Stimulated activated CD4-positive, alpha-beta T cell treated with anti-CD3 and anti-CD28 coated beads, Interleukin-2, amount 100 ng/mL, for 4 hours (primary cell): ENCODE data around the gene DIS3L2.
"Not testable (repeated sequence)": the region's sequence is repeated elsewhere in the genome, so short reads cannot be mapped to it uniquely, and the experiment has no call there.

ENCODE experiments used
- DNase-seq: peaks from one replicate; pipeline ENCODE4 v3.0.0-alpha.2; 2020; ENCODE audit warnings: low read depth

Gene DIS3L2

GRCh38 chr2:232334136-232334884, 372.8 kb downstream of the DIS3L2 start:
- not testable (repeated sequence) for DNase-seq

- not testable (repeated sequence) for DNase-seq
Observed at GRCh38 chr2:232334885-232335205, 373.3 kb downstream of the DIS3L2 start.

- DNase-seq = not testable (repeated sequence)
Observed at GRCh38 chr2:232335206-232335858, 373.8 kb downstream of the DIS3L2 start.

- no peak for DNase-seq
Observed at GRCh38 chr2:232335859-232336215, 374.3 kb downstream of the DIS3L2 start.

GRCh38 chr2:232336241-232336736, 374.8 kb downstream of the DIS3L2 start:
- DNase-seq = no peak

- DNase-seq = no peak
Observed at GRCh38 chr2:232336981-232337720, 375.6 kb downstream of the DIS3L2 start.

- not testable (repeated sequence) for DNase-seq
Observed at GRCh38 chr2:232338094-232338758, 376.7 kb downstream of the DIS3L2 start.

GRCh38 chr2:232338759-232339106, 377.2 kb downstream of the DIS3L2 start:
- no peak for DNase-seq

GRCh38 chr2:232339121-232340081, 377.9 kb downstream of the DIS3L2 start:
- no peak for DNase-seq

- DNase-seq = no peak
Observed at GRCh38 chr2:232340171-232340935, 378.8 kb downstream of the DIS3L2 start.

- no peak for DNase-seq
Observed at GRCh38 chr2:232341061-232341738, 379.7 kb downstream of the DIS3L2 start.

GRCh38 chr2:232341739-232342126, 380.2 kb downstream of the DIS3L2 start:
- no peak for DNase-seq

- no peak for DNase-seq
Observed at GRCh38 chr2:232342635-232343565, 381.4 kb downstream of the DIS3L2 start.

GRCh38 chr2:232343821-232344220, 382.3 kb downstream of the DIS3L2 start:
- no peak for DNase-seq

GRCh38 chr2:232345251-232345650, 383.7 kb downstream of the DIS3L2 start:
- no peak for DNase-seq

- DNase-seq = no peak
Observed at GRCh38 chr2:232347369-232347768, 385.9 kb downstream of the DIS3L2 start.

GRCh38 chr2:232348936-232349335, 387.4 kb downstream of the DIS3L2 start:
- no peak for DNase-seq

- no peak for DNase-seq
Observed at GRCh38 chr2:232349546-232349945, 388.0 kb downstream of the DIS3L2 start.
